Measurements from ENCODE around the gene HSF2. TPM values are rescaled to one million over a fixed set of nuclear protein-coding genes. Genes with fewer than 3 reads are reported as not detected.

HSF2 gene
- total RNA-seq, 1 experiment from 2014 or later = 19.8 TPM

- Histone ChIP-seq H3K9ac (ENCODE audit: low read length) (peak within 1 kb of the TSS; percentile 85), H3K79me2 (ENCODE audit: insufficient read depth, low read length) (peaks cover 52% of the 10 kb centered on the region), H3K9me2 (ENCODE audit: insufficient read depth) (no peaks in the 10 kb centered on the region), H3K4me1 (ENCODE audit: control insufficient read depth in 1 of 2, insufficient read depth in 2 of 2, low read length in 2 of 2) (peaks cover 2 to 10% of the 10 kb centered on the region in 2 experiments; a peak in 3 of 4 replicates), H3K27me3 (ENCODE audit: insufficient read depth, low read length) (no peaks in the 10 kb centered on the region), H3K36me3 (ENCODE audit: control insufficient read depth in 1 of 2, insufficient read depth in 2 of 2, low read length in 2 of 2) (no peaks in the 10 kb centered on the region), H3K9me3 (ENCODE audit: control insufficient read depth in 1 of 2, insufficient read depth in 1 of 2, low read depth in 1 of 2, low read length in 2 of 2) (no peaks in the 10 kb centered on the region), H3K4me2 (ENCODE audit: low read length) (peak within 1 kb of the TSS; percentile 86), H2AFZ (ENCODE audit: low read depth, low read length, poor library complexity, severe bottlenecking) (peak within 1 kb of the TSS; percentile 60), H3K4me3 (replicated peaks in 1 of 2; ENCODE audit: low read depth in 1 of 2, low read length in 2 of 2) (peak within 1 kb of the TSS; percentile 83 to 95), H3K27ac (ENCODE audit: low read depth, low read length) (peak within 1 kb of the TSS; percentile 50), H4K20me1 (ENCODE audit: insufficient read depth) (no peaks in the 10 kb centered on the region)
- ChIA-PET POLR2A (no interaction called here), CTCF (interaction anchor here (1.2 kb wide), 1 partner anchor 368 kb away, joined by 3 read pairs; no protein-coding TSS in a partner anchor), RAD21 (ENCODE audit: low non-redundant PET in 1 of 2, low total read pairs in 2 of 2, uncharacterized antibody in 2 of 2, unreplicated experiment in 2 of 2) (interaction anchor here in 1 of 2 experiments (0.6 kb wide), 1 partner anchor 72 kb away, joined by 5 read pairs; the partner anchor contains the start of gene HSF2)
- ATAC-seq (peak; percentile 94), DNase-seq (ENCODE audit: low read depth, low spot score) (peak; percentile 91)
- intact Hi-C loops (cut with micrococcal nuclease) = no loop called here
- BruUV-seq (replicated peaks) = TSS peak; percentile 65
- TF ChIP-seq JUND (IDR thresholded peaks at IDR 0.05) (no peak), CEBPB (IDR thresholded peaks at IDR 0.05; ENCODE audit: low read depth) (no peak), SRF (IDR thresholded peaks at IDR 0.05; ENCODE audit: low read depth) (no peak), TCF7L2 (IDR thresholded peaks at IDR 0.05; ENCODE audit: borderline replicate concordance, extremely low read depth, insufficient read depth, insufficient read length) (no peak), SP1 (IDR thresholded peaks at IDR 0.05; ENCODE audit: low read depth) (no peak), YY1 (IDR thresholded peaks at IDR 0.05; ENCODE audit: extremely low read depth, insufficient replicate concordance, low read depth, low read length) (peak; percentile 60), ZNF274 (IDR thresholded peaks at IDR 0.05; ENCODE audit: low read depth, low read length) (no peak), ATF3 (IDR thresholded peaks at IDR 0.05) (no peak), CTCF (IDR thresholded peaks at IDR 0.05 in 2 of 3, conservative IDR thresholded peaks at IDR 0.05 in 1 of 3; ENCODE audit: borderline replicate concordance in 1 of 3, insufficient read depth in 1 of 3, low read depth in 2 of 3, low read length in 2 of 3) (no peak), SIN3A (IDR thresholded peaks at IDR 0.05; ENCODE audit: low read depth) (peak; percentile 35), EZH2phosphoT487 (IDR thresholded peaks at IDR 0.05; ENCODE audit: borderline replicate concordance) (no peak), EZH2 (IDR thresholded peaks at IDR 0.05) (no peak), RAD21 (IDR thresholded peaks at IDR 0.05; ENCODE audit: low read depth) (no peak), POLR2A (IDR thresholded peaks at IDR 0.05; ENCODE audit: borderline replicate concordance, extremely low read depth, insufficient read depth, insufficient read length) (peak; percentile 79), MAX (IDR thresholded peaks at IDR 0.05) (no peak; the same call in none of the 2 replicates), CBX3 (IDR thresholded peaks at IDR 0.05; ENCODE audit: low read depth) (no peak), ZFX (IDR thresholded peaks at IDR 0.05) (no peak)
- TF ChIP-seq, protein P1, sequence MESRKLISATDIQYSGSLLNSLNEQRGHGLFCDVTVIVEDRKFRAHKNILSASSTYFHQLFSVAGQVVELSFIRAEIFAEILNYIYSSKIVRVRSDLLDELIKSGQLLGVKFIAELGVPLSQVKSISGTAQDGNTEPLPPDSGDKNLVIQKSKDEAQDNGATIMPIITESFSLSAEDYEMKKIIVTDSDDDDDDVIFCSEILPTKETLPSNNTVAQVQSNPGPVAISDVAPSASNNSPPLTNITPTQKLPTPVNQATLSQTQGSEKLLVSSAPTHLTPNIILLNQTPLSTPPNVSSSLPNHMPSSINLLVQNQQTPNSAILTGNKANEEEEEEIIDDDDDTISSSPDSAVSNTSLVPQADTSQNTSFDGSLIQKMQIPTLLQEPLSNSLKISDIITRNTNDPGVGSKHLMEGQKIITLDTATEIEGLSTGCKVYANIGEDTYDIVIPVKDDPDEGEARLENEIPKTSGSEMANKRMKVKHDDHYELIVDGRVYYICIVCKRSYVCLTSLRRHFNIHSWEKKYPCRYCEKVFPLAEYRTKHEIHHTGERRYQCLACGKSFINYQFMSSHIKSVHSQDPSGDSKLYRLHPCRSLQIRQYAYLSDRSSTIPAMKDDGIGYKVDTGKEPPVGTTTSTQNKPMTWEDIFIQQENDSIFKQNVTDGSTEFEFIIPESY (IDR thresholded peaks at IDR 0.05; ENCODE audit: extremely low read depth, insufficient replicate concordance, low read length) = no peak
These were observed 71.9 kb downstream of the HSF2 start, which contains the start of gene SERINC1 for GRCh38 chr6:122471107-122472021. TSS of gene SERINC1 (minus strand) at chr6:122471807. CDS start at chr6:122471737, 70 bp downstream.

Data from HCT116 (cell line).